ENCODE measurements around the gene CABLES2.

CABLES2 gene

GRCh38 chr20:62424249-62425107 lies 17.4 kb upstream of the CABLES2 start:
- DNase-seq (ENCODE audit: insufficient read length): no peak
- FAIRE-seq: no peak
- TF ChIP-seq POLR2AphosphoS5 (IDR thresholded peaks at IDR 0.05; ENCODE audit: low read depth, low read length) (no peak), POLR2A (IDR thresholded peaks at IDR 0.05; ENCODE audit: low read depth, low read length) (no peak), TAF1 (IDR thresholded peaks at IDR 0.05; ENCODE audit: borderline replicate concordance, low read depth, low read length) (no peak)

GRCh38 chr20:62423326-62423706 lies 16.2 kb upstream of the CABLES2 start:
- no peak for DNase-seq (ENCODE audit: insufficient read length)

GRCh38 chr20:62422636-62423325 lies 15.7 kb upstream of the CABLES2 start:
- FAIRE-seq: no peak
- DNase-seq (ENCODE audit: insufficient read length): no peak
- no peak for TF ChIP-seq POLR2A (IDR thresholded peaks at IDR 0.05; ENCODE audit: low read depth, low read length)
- no peak for TF ChIP-seq TAF1 (IDR thresholded peaks at IDR 0.05; ENCODE audit: borderline replicate concordance, low read depth, low read length)
- no peak for TF ChIP-seq POLR2AphosphoS5 (IDR thresholded peaks at IDR 0.05; ENCODE audit: low read depth, low read length)

More at GRCh38 chr20:62423326-62423706, 16.2 kb upstream of the CABLES2 start:
- no peak for FAIRE-seq
- no peak for TF ChIP-seq POLR2A (IDR thresholded peaks at IDR 0.05; ENCODE audit: low read depth, low read length)
- TF ChIP-seq POLR2AphosphoS5 (IDR thresholded peaks at IDR 0.05; ENCODE audit: low read depth, low read length): no peak
- TF ChIP-seq TAF1 (IDR thresholded peaks at IDR 0.05; ENCODE audit: borderline replicate concordance, low read depth, low read length): no peak

GRCh38 chr20:62421716-62421990 lies 14.6 kb upstream of the CABLES2 start:
- FAIRE-seq (no peak), DNase-seq (ENCODE audit: insufficient read length) (no peak)
- TF ChIP-seq POLR2AphosphoS5 (IDR thresholded peaks at IDR 0.05; ENCODE audit: low read depth, low read length) (no peak), POLR2A (IDR thresholded peaks at IDR 0.05; ENCODE audit: low read depth, low read length) (no peak)

GRCh38 chr20:62420846-62421715 lies 14.0 kb upstream of the CABLES2 start:
- no peak for TF ChIP-seq POLR2A (IDR thresholded peaks at IDR 0.05; ENCODE audit: low read depth, low read length)
- TF ChIP-seq POLR2AphosphoS5 (IDR thresholded peaks at IDR 0.05; ENCODE audit: low read depth, low read length): no peak
- FAIRE-seq (no peak), DNase-seq (ENCODE audit: insufficient read length) (no peak)

GRCh38 chr20:62419759-62420158 lies 12.7 kb upstream of the CABLES2 start:
- TF ChIP-seq TAF1 (IDR thresholded peaks at IDR 0.05; ENCODE audit: borderline replicate concordance, low read depth, low read length) (no peak), POLR2A (IDR thresholded peaks at IDR 0.05; ENCODE audit: low read depth, low read length) (no peak), POLR2AphosphoS5 (IDR thresholded peaks at IDR 0.05; ENCODE audit: low read depth, low read length) (no peak)
- FAIRE-seq (no peak), DNase-seq (ENCODE audit: insufficient read length) (no peak)

- DNase-seq (ENCODE audit: insufficient read length) (no peak), FAIRE-seq (no peak)
- TF ChIP-seq TAF1 (IDR thresholded peaks at IDR 0.05; ENCODE audit: borderline replicate concordance, low read depth, low read length) (no peak), POLR2AphosphoS5 (IDR thresholded peaks at IDR 0.05; ENCODE audit: low read depth, low read length) (no peak), POLR2A (IDR thresholded peaks at IDR 0.05; ENCODE audit: low read depth, low read length) (no peak)
Observed at GRCh38 chr20:62418709-62419487, 11.8 kb upstream of the CABLES2 start.

GRCh38 chr20:62417981-62418708 lies 11.1 kb upstream of the CABLES2 start:
- DNase-seq (ENCODE audit: insufficient read length) (no peak), FAIRE-seq (no peak)
- TF ChIP-seq POLR2AphosphoS5 (IDR thresholded peaks at IDR 0.05; ENCODE audit: low read depth, low read length): no peak
- no peak for TF ChIP-seq POLR2A (IDR thresholded peaks at IDR 0.05; ENCODE audit: low read depth, low read length)
- TF ChIP-seq TAF1 (IDR thresholded peaks at IDR 0.05; ENCODE audit: borderline replicate concordance, low read depth, low read length): no peak

GRCh38 chr20:62416651-62417637 lies 9.9 kb upstream of the CABLES2 start:
- DNase-seq (ENCODE audit: insufficient read length): no peak
- TF ChIP-seq POLR2A (IDR thresholded peaks at IDR 0.05; ENCODE audit: low read depth, low read length) (no peak), TAF1 (IDR thresholded peaks at IDR 0.05; ENCODE audit: borderline replicate concordance, low read depth, low read length) (no peak), POLR2AphosphoS5 (IDR thresholded peaks at IDR 0.05; ENCODE audit: low read depth, low read length) (no peak)
- no peak for FAIRE-seq

All from GM12892 (cell line).